Kasumi-1 (cell line): ENCODE data around the gene ACRBP.
"Not testable (repeated sequence)": the region's sequence is repeated elsewhere in the genome, so short reads cannot be mapped to it uniquely, and the experiment has no call there.

Experiments
- DNase-seq, 2 experiments: peaks; one replicate each; lab custom pipeline; 2025; lab: John Stamatoyannopoulos, UW

The ACRBP gene

GRCh38 chr12:6614513-6615172, 32.6 kb downstream of the ACRBP start:
- DNase-seq: no peak

- DNase-seq: peak; percentile 92 to 94
Observed at GRCh38 chr12:6613776-6614512, 33.3 kb downstream of the ACRBP start.

GRCh38 chr12:6613015-6613775, 34.0 kb downstream of the ACRBP start:
- DNase-seq: peak; percentile 90 to 92

- no peak for DNase-seq
Observed at GRCh38 chr12:6612652-6613014, 34.6 kb downstream of the ACRBP start.

GRCh38 chr12:6612247-6612646, 35.0 kb downstream of the ACRBP start:
- DNase-seq: no peak

GRCh38 chr12:6608592-6609281, 38.5 kb downstream of the ACRBP start:
- no peak for DNase-seq

- DNase-seq: peak; percentile 89 to 91
Observed at GRCh38 chr12:6607751-6608591, 39.3 kb downstream of the ACRBP start.

- no peak for DNase-seq
Observed at GRCh38 chr12:6606331-6607131, 40.7 kb downstream of the ACRBP start.

GRCh38 chr12:6605421-6606330, 41.6 kb downstream of the ACRBP start:
- DNase-seq: no peak

GRCh38 chr12:6604259-6605029, 42.8 kb downstream of the ACRBP start:
- DNase-seq: no peak

GRCh38 chr12:6603095-6603567, 44.1 kb downstream of the ACRBP start:
- no peak for DNase-seq

GRCh38 chr12:6602526-6602925, 44.7 kb downstream of the ACRBP start:
- DNase-seq: no peak

- DNase-seq: not testable (repeated sequence)
Observed at GRCh38 chr12:6595673-6596072, 51.6 kb downstream of the ACRBP start.

- DNase-seq: no peak
Observed at GRCh38 chr12:6592087-6592486, 55.1 kb downstream of the ACRBP start.
